Gastroesophageal sphincter (tissue), 3 donors: ENCODE results near the gene MT1M.

Experiments used
- EP300 ChIP-seq: sonication (generic); formaldehyde crosslinking; IDR thresholded peaks from one replicate; pipeline ENCODE4 v1.6.1; 2017; ENCODE audit warnings: antibody characterized with exemption, mild to moderate bottlenecking
- POLR2A ChIP-seq, 2 donors: fragments of 450-650 bp; IDR thresholded peaks; one replicate each; pipeline ENCODE4 v1.6.1; 2017; ENCODE audit warnings: antibody characterized with exemption in 2 of 2, mild to moderate bottlenecking in 2 of 2, moderate library complexity in 1 of 2
- POLR2AphosphoS5 ChIP-seq: sonication (generic); formaldehyde crosslinking; IDR thresholded peaks from one replicate; pipeline ENCODE4 v1.6.1; 2017; ENCODE audit warnings: antibody characterized with exemption
- TF ChIP-seq, protein P1 (sequence below), 4 experiments: fragments of 200-600 bp in 2 of 4; fragments of 450-650 bp in 2 of 4; sonication (generic) in 1 of 4; IDR thresholded peaks; one replicate each; pipeline ENCODE4 v1.5.1; 2017 to 2019; ENCODE audit warnings: antibody characterized with exemption in 4 of 4, mild to moderate bottlenecking in 2 of 4, moderate library complexity in 2 of 4

DNA sequence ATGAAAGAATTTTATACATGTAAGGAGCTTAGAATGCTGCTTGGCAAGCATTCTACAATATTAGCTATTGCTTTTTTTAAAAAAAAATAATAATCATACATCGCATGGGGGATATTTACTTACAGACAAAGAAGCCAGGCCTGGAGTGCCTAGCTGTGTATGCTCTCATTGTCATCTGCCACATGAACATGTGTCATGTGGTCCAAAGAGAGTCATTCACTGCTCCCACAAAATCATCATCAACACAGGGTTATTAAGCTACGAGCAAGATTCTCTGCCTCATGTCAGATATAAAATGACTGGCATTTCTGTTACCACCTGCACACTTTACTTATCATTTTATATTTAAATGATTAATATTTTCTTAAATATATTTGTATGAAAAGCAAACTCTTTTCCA lies 8.8 kb upstream of the MT1M start:
- TF ChIP-seq, protein P1, sequence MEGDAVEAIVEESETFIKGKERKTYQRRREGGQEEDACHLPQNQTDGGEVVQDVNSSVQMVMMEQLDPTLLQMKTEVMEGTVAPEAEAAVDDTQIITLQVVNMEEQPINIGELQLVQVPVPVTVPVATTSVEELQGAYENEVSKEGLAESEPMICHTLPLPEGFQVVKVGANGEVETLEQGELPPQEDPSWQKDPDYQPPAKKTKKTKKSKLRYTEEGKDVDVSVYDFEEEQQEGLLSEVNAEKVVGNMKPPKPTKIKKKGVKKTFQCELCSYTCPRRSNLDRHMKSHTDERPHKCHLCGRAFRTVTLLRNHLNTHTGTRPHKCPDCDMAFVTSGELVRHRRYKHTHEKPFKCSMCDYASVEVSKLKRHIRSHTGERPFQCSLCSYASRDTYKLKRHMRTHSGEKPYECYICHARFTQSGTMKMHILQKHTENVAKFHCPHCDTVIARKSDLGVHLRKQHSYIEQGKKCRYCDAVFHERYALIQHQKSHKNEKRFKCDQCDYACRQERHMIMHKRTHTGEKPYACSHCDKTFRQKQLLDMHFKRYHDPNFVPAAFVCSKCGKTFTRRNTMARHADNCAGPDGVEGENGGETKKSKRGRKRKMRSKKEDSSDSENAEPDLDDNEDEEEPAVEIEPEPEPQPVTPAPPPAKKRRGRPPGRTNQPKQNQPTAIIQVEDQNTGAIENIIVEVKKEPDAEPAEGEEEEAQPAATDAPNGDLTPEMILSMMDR (IDR thresholded peaks at IDR 0.05), result no peak
- TF ChIP-seq POLR2A (IDR thresholded peaks at IDR 0.05) (no peak), EP300 (no peak), POLR2AphosphoS5 (no peak)
